HG03095 (cell line): Measurements from ENCODE around the gene THADA.
"Not testable (repeated sequence)": the region's sequence is repeated elsewhere in the genome, so short reads cannot be mapped to it uniquely, and the experiment has no call there.

Experiments used
- ATAC-seq: cut with Tn5 transposase; IDR thresholded peaks from one replicate; pipeline ENCODE4 v1.9.1; 2021; ENCODE audit warnings: moderate library complexity; ENCODE audit not compliant: unreplicated experiment

Gene THADA

DNA sequence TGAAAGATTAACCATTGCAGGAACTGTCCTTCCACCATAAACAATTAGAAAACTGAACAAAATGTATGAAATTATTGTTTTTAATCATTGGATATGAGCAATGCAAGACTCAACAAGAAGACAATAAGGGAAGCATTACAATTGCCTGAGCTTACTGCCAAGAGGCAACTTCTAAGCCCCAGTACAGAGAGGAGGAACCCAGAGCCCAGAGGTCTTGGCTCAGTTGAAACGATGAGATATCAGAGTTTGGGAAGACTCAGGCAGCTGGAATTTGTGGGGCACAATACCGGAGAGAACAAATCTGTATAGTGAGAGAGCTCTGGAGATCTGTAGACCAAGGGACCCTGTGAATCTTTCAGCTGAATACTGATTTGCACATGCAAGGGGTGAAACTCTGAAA, 288.8 kb downstream of the THADA start:
- no peak for ATAC-seq

DNA sequence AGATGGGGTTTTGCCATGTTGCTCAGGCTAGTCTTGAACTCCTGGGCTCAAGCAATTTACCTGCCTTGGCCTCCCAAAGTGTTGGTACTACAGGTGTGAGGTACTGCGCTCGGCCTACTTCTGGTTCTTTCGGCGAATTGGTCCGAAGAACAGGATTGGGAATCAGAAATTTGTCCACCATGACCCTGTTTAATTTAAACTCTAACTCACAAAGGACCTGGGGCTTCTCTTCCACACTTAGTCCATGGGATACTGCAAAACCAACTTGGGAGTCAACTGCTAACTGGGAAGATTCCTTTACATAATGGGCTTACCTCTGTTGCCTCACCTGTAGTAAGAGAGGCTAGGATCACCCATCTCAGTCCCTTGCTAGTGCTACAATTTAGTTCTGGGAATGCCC, 289.6 kb downstream of the THADA start:
- no peak for ATAC-seq

DNA sequence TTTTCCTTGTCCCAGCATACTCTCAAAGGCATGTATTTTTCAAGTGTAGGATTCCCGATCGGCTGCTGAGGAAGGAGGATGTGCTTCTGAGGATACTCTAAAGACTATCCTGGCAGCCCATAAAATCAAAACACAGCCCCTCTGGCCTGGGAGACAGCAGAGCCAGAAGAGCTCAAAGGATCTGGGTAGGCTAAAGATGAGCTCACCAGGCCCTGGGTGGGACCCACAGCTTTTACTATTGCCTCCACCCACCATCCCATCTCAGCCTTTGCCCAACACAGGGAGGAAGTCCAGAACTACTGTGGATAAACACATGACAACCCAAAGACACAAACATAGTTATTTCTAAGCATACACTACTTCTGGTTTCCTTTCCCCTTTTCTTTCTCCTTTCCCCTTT, 290.3 kb downstream of the THADA start:
- no peak for ATAC-seq

DNA sequence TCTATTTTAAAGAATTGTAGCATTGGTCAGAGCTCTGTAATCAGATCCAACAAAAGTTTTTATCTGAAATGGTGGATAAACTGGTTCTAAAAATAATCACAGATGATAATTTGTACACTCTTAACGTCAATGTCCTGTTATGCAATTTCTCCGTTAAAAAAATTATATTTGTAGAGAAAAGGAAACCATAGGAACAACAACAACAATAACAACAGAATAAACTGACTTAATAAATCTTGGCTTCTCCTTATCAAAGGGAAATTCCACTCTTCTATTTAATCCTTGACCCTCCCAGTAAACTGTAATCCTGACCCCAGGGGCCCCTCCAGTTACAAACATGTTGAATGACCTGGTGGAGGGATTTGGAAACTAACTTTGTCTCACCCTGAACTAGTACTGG, 290.8 kb downstream of the THADA start:
- no peak for ATAC-seq

DNA sequence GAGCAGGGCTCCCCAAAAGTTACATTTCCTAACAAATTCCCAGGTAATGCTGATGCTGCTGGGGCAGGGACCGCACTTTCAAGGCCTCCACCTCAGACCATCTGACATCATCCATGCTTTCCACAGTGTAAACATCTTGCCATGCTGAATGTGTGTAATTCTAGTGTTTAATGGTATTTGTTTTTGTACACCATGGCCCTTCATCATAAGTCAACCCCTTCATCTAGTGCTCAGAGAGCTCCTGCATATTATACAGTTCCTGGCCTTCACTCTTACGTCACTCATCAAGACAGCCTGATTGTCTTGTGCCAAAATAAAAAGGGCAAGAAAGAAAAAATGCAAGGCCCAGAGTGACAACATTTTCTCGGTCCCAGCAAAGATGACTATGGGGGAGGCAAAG, 291.9 kb downstream of the THADA start:
- no peak for ATAC-seq

DNA sequence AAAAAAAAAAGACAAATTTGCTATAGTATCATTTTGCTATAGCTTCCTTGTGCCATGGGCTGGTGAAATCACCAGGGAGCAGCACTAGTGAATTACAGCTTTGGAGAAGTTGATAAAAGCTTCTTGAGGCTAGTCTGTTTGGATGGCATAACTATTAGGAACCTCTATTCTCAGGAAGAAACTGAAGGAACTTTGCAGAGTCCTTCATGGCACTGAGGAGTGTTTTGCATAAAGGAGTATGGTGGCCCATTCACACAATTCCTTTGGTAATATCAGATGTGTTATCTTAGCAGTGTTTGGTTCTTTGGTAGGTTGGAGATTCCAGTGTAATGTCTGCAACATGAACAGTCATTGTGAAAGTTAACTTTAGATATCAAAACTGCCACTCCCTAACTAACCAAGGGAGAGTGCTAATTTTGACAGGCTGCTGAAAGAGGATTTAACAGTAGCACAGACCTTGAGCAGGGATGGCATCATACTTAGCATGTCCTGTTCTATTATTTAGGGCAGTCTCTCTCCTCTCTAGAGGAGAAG, 292.8 kb downstream of the THADA start:
- no peak for ATAC-seq

DNA sequence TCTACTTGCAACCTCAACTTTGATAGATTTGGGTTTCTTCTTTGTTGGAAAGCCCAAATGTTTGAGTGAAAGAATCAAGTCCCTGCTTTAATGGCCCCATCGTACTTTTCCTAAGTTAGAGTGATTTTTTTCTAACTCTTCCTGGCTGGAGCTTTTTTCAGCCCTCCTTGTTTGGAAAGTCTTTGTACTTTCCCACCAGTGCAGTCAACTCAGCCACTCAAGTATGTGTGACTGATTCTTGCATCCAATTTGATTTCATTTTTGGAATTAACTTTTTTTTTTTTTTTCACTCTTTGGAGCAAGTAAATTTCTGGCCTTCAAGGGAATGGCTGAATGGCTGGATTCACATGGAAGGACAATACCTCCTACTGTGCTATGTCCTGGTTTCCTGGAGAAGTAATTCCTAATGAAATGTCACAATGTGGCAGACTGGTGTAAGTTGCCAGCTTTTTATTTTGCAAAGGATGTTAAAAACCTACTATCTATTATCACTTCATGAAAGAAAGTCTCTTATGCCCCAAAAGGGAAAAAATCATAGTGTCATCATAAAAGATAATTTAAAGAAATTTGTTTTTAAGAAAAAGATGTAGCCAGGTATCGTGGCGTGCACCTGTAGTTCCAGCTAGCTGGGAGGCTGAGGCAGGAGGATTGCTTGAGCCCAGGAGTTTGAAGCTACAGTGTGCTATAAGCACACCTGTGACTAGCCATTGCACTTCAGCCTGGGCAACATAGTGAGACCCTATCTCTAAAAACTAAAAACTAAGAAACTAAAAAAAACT, 293.5 kb downstream of the THADA start:
- no peak for ATAC-seq

DNA sequence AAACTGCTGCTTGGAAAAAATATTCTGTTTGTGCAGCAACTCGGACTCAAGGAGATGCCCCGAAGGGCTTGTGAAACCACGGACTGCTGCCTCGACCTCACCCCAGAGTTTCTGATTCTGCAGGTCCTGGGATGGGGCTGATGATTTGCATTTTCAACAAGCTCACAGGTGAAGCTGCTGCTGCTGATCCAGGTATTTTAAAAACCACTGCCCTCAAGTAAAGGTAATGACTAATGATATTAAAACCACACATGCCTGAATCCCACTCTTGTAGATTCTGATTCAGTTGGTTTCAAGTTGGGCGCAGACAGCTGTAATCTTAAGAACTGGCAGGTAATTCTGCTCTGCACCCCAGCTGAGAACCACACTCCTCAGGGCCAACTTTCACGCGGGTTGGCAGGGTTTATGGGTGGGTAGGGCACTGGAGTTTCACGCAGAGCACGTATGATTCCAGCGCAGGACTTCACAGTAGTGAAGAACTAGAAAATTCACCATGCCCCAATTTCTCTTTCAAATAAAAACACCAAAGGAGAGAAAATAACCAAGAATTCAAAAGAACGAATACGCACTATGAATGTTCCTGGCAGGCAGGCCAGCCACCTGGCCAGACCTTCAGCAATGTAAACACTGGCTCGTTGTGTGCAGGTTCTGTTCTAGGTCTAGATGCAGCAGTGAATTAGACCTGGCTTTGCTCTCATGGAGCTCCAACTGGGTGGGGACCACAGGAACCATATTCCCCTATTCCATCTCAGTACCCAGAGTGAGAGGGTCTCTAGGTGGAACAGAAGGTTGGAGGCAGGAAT, 294.9 kb downstream of the THADA start:
- no peak for ATAC-seq

DNA sequence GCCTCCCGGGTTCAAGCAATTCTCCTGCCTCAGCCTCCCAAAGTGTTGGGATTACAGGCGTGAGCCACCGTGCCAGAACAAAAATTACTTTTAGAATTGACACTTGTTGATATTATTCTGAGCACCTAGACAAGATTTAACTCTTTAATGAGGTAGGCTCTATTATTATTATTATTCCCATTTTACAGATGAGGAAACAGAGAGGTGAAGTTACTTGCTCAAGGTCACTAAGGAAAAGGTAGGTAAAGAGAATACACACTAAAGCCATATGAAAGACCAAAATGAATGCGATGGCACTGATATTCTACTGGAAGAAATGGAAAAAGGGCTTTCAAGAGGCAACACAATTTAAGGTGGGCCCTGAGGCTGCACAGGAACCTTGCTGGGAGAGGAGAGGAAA, 295.6 kb downstream of the THADA start:
- ATAC-seq = no peak

DNA sequence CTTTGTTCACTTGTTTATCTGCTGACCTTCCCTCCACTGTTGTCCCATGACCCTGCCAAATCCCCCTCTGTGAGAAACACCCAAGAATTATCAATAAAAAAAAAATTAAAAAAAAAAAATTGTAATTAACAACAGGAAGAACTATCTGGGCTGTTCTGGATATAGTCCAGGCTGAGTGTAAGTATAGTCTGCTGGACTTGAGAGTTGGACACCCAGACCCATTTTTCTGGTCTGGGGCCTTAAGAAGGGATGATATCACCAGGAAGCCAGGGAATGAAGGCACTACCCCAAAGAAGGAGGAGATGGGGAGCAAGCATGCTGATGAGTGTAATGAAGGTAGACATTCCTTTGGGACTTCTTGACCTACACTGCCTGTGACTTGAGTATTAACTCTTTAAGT, 297.3 kb downstream of the THADA start:
- no peak for ATAC-seq

DNA sequence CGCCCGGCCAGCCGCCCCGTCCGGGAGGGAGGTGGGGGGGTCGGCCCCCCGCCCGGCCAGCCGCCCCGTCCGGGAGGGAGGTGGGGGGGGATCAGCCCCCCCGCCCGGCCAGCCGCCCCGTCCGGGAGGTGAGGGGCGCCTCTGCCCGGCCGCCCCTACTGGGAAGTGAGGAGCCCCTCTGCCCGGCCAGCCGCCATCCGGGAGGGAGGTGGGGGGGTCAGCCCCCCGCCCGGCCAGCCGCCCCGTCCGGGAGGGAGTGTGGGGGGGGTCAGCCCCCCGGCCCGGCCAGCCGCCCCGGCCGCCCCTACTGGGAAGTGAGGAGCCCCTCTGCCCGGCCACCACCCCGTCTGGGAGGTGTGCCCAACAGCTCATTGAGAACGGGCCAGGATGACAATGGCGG, 298.1 kb downstream of the THADA start:
- not testable (repeated sequence) for ATAC-seq

DNA sequence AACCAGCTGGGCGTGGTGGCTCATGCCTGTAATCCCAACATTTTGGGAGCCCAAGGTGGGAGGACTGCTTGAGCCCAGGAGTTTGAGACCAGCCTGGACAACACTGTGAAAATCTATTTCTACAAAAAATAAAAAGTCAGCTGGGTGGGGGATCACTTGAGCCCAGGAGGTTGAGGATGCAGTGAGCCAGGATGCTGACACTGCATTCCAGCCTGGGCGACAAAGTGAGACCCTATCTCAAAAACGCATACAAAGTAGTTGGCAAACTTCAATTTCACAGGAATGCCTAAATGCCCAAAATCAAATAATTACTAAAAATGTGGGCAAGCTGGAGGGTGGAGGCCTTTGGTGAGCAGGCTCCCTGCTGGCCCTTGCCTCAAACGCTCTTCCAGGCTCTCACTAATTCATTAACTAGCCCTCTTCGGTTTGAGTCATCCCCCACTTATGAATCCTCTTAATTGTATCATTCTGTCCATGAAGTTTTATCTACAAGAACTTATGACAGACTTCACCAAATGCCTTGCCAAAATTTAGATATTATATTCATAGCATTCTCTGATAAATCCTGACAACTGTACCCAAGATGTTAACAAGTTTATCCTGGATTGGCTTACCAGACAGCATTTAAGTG, 300.8 kb downstream of the THADA start:
- ATAC-seq = no peak

DNA sequence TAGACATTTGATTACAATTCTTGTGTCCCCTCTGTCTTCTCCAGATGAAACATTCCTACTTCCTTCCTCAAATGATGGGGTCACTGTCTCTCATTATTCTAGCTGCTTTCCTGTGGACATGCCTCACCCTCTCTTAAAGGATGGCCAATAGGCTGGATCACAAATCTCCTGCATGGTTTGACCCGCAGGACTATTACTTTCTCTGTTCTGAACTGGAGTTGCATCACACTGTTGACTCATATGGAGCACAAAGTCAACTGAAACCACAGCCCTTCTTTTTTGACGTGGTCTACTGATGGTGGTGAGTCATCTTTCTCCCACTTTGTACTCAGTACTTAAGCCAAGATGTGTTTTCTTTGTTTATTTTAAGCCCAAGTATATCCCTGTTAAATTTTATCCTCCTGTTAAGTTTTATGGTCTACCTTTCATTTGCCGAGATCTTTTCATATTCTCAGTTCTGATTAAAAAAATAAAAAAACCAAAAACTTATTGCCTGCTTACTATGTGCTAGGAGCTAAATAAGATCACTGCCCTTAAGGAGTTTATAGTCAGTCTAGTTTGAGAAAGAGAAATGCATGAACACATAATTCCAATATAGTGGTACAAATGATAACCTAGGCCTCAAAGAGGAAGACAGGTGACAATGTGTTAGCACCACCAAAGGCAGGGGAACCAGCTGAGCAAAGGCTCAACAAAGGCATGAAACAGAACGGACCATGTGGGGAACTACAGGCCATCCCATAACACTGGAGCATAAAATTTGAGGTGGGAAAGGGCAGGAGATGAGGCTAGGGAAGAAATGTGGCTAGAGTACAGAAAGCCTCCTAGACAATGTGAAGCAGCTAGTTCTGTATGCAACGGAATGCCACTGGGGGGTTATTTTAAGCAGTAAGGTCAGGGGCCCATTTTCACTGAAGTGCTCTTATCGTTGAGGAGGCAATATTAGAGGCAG, 301.8 kb downstream of the THADA start:
- ATAC-seq = peak; percentile 98

DNA sequence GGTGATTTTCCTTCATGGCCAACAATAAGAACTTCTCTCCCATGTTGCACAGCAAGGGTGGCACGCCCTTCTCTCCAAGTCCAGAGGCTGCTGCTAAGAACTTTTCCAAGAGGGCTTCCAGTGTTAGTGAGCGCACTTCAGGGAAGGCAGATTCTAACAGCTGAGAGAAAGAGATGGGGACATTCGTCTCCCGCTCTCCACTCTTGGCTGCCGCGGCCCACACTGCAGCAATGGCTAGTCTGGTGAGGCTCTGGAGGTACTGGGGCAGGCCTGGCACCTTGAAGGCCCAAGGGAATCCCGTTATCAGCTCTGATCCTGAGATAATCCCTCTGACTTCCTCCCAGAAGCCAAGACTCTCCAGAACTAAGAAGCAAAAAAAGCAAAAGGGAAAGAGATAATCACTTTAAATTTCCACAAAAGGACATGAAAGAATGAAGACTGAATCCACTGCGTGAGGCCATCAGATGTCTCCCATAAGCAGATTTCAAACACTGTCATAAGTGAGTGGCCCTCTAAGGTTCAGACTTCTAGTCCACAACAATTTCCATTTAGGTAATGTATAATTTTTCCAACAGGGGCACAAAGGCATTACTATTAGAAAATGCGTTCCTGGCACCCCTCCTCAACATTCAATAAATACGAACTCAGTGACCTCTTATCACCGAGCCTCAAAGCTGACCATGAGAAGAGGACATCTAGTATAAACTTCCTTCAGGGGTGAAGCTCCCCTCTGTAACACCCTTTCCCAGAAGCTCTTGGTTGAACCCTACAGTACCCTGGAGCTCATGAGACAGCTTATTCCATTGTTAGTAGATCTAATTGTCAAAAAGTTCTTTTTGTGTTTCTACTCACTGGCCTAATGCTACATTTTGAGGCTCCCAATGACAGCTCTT, 302.7 kb downstream of the THADA start:
- no peak for ATAC-seq

DNA sequence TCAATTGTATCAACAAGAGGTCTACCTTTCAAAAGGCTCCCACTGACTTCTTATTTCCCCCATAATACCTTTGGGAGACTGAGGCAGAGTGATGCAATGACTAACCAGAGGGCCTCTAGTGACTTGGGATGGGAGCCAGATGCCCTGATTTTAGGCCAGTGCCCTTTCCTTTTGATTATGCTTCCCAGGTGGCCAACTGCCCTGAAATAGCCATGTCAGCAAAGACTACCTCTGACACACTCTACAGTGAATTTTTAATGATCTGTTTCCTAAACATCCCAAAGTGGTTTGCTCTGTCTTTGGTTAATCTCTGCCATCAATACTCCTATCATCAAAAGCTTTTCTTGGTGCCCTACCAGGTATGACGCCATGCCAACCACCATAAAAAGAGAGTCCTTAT, 303.5 kb downstream of the THADA start:
- ATAC-seq = no peak

DNA sequence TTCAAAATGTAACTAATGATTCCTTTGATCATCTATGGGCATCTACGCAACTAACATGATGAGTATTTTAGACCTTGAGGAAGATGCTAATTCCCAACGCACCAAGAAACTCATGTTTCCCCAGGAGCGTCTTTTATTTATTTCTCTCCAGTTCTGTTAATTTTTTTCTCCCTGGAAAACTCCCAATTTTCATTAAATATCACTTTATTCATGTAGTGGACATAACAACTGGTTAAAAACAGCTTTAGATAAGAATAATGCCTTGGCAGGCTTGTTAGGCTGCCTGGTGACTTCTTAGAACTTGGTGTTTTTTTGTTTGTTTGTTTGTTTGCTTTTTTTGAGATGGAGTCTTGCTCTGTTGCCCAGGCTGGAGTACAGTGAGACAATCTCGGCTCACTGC, 306.5 kb downstream of the THADA start:
- ATAC-seq = no peak

DNA sequence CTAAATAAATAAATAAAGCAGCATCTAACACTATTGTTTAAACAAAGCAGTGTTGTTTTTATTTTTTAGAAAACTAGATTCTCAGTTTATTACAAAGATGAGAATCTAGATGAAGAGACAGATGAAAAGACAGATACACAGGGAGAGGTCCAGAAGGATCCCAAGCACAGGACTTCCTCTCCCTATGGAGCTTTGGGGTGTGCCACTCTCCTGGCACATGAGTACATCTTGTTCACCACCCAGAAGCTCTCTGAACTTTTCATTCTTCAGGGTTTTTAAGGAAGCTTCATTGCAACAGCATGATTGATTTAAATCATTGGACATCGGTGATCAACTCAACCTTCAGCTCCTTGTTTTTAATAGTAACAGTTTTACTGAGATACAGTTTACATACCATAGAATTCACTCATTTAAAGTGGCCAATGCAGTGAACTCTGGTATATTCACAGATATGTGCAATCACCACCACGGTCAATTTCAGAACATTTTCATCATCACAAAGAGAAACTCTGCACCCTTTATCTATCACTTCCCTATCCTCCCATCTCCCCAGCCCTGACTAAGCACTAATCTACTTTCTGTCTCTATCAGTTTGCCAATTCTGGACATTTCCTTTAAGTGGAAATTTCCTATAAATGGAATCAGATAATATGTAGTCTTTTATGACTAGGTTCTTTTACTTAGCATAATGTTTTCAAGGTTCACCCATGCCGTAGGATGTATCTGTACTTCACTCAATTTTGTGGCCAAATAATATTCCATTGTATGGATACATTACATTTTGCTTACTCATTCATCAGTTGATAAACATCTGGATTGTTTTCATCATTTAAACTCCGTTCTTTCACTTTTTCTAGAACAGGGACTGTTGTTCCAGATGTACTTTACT, 307.2 kb downstream of the THADA start:
- no peak for ATAC-seq

DNA sequence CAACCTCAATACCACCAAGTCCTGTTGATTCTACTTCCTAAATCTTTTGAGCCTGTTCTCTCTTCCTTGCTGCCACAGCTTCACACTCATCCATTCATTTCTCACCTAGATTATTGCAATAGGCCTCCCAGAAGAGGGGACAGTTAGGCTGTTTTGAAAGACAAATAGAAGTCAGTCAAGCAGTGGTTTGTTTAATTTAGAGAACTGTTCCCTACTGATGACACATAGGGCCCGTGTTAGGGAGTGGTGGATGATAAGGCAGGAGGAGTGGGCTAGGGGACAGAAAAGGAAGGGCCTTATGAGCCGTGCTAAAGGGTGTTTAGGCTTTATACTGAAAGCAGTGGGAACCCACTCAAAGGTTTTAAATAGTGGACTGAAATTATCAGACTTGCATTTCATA, 309.9 kb downstream of the THADA start:
- ATAC-seq = no peak

DNA sequence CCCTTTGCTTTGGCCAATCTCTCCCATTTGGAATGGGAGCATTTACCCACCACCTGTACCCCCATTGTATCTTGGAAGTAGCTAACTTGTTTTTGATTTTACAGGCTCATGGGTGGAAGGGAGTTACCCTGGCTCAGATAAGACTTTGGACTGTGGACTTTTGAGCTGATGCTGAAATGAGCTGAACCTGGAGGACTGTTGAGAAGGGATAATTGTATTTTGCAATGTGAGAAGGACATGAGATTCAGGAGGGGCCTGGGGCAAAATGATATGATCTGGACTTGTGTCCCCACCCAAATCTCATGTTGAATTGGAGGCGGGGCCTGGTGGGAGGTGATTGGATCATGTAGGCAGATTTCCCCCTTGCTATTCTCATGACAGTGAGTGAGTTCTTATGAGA, 310.9 kb downstream of the THADA start:
- ATAC-seq = no peak
